WERI-Rb-1 (cell line): ENCODE data around the gene GPR39.

Experiments
- DNase-seq: peaks from one replicate; pipeline ENCODE4 v3.0.0-alpha.2; 2020
- H3K27ac ChIP-seq: fragments of 250-450 bp; sonication (Bioruptor Pico); 2 replicates; pipeline ENCODE4 v1.5.1; 2020; ENCODE audit warnings: mild to moderate bottlenecking, moderate library complexity
- H3K27me3 ChIP-seq: fragments of 250-450 bp; sonication (Bioruptor Pico); 2 replicates; pipeline ENCODE4 v1.5.1; 2021; ENCODE audit warnings: mild to moderate bottlenecking, low read depth, moderate library complexity; ENCODE audit not compliant: insufficient read depth, severe bottlenecking
- H3K36me3 ChIP-seq: fragments of 250-450 bp; sonication (Bioruptor Pico); 2 replicates; pipeline ENCODE4 v1.5.1; 2020; ENCODE audit warnings: mild to moderate bottlenecking, moderate library complexity
- H3K4me3 ChIP-seq: 2 replicates; pipeline ENCODE4 v1.5.1; 2011; ENCODE audit warnings: low read depth, mild to moderate bottlenecking, control low read depth, low read length
- H3K9me3 ChIP-seq: fragments of 250-450 bp; sonication (Bioruptor Pico); 2 replicates; pipeline ENCODE4 v1.5.1; 2021; ENCODE audit warnings: mild to moderate bottlenecking, moderate library complexity; ENCODE audit not compliant: severe bottlenecking
- CTCF ChIP-seq: IDR thresholded peaks from 2 replicates; pipeline ENCODE4 v1.5.1; 2011; ENCODE audit warnings: low read depth, mild to moderate bottlenecking, control low read depth, inconsistent platforms, low read length

Gene GPR39

GRCh38 chr2:132668987-132669907 lies 252.6 kb downstream of the GPR39 start:
- peaks cover 21% of the 10 kb centered on the region for H3K27me3 ChIP-seq
- H3K9me3 ChIP-seq, result no peaks in the 10 kb centered on the region
- DNase-seq, result peak; percentile 44
- H3K36me3 ChIP-seq, result no peaks in the 10 kb centered on the region
- H3K4me3 ChIP-seq, result peak overlapping the region; percentile 48
- peak; percentile 84 for TF ChIP-seq CTCF
- H3K27ac ChIP-seq, result no peak overlapping the region

- Histone ChIP-seq H3K27me3 (peaks cover 21% of the 10 kb centered on the region), H3K4me3 (peak within 1 kb of the TSS; percentile 48)
These were observed 253.4 kb downstream of the GPR39 start, which contains the start of gene LYPD1 for GRCh38 chr2:132669908-132670495. LYPD1 (minus strand) TSS chr2:132670205; CDS start chr2:132669932, 273 bp downstream.

GRCh38 chr2:132670496-132671150 lies 254.0 kb downstream of the GPR39 start:
- no peak for TF ChIP-seq CTCF
- DNase-seq, result no peak
- H3K4me3 ChIP-seq, result no peak overlapping the region
- H3K27me3 ChIP-seq, result peaks cover 21% of the 10 kb centered on the region
- H3K9me3 ChIP-seq, result no peaks in the 10 kb centered on the region
- H3K27ac ChIP-seq, result no peak overlapping the region
- no peaks in the 10 kb centered on the region for H3K36me3 ChIP-seq

More at GRCh38 chr2:132669908-132670495, 253.4 kb downstream of the GPR39 start, which contains the start of gene LYPD1:
- Histone ChIP-seq H3K9me3 (no peaks in the 10 kb centered on the region), H3K27ac (no peak within 1 kb of the TSS), H3K36me3 (no peaks in the 10 kb centered on the region)
- DNase-seq, result no peak
- no peak for TF ChIP-seq CTCF

GRCh38 chr2:132671151-132671835 lies 254.7 kb downstream of the GPR39 start:
- peaks cover 21% of the 10 kb centered on the region for H3K27me3 ChIP-seq
- no peak for TF ChIP-seq CTCF
- H3K27ac ChIP-seq, result no peak overlapping the region
- DNase-seq, result no peak
- H3K36me3 ChIP-seq, result no peaks in the 10 kb centered on the region
- H3K4me3 ChIP-seq, result no peak overlapping the region
- H3K9me3 ChIP-seq, result no peaks in the 10 kb centered on the region

- DNase-seq, result no peak
- no peak for TF ChIP-seq CTCF
- H3K4me3 ChIP-seq, result no peak overlapping the region
- no peaks in the 10 kb centered on the region for H3K9me3 ChIP-seq
- no peaks in the 10 kb centered on the region for H3K36me3 ChIP-seq
- H3K27me3 ChIP-seq, result no peaks in the 10 kb centered on the region
- H3K27ac ChIP-seq, result no peak overlapping the region
These were observed 260.4 kb downstream of the GPR39 start for GRCh38 chr2:132676999-132677398.
